NCI-H2029 treated with DMSO at 0.1 percent for 48 hours (cell line): ENCODE results near the gene ERC2.
"Not testable (repeated sequence)": the region's sequence is repeated elsewhere in the genome, so short reads cannot be mapped to it uniquely, and the experiment has no call there.

Source experiments
- DNase-seq: peaks from one replicate; lab custom pipeline; 2025; lab: John Stamatoyannopoulos, UW

Gene ERC2

GRCh38 chr3:55525436-55525835 lies 942.8 kb downstream of the ERC2 start:
- no peak for DNase-seq

- no peak for DNase-seq
Observed at GRCh38 chr3:55524565-55525244, 943.6 kb downstream of the ERC2 start.

- DNase-seq = no peak
Observed at GRCh38 chr3:55523471-55523870, 944.8 kb downstream of the ERC2 start.

- no peak for DNase-seq
Observed at GRCh38 chr3:55521738-55522421, 946.4 kb downstream of the ERC2 start.

- no peak for DNase-seq
Observed at GRCh38 chr3:55521064-55521737, 947.1 kb downstream of the ERC2 start.

- no peak for DNase-seq
Observed at GRCh38 chr3:55519019-55519418, 949.2 kb downstream of the ERC2 start.

GRCh38 chr3:55518451-55518850 lies 949.8 kb downstream of the ERC2 start:
- DNase-seq = no peak

GRCh38 chr3:55516392-55517030 lies 951.8 kb downstream of the ERC2 start:
- DNase-seq = no peak

- DNase-seq = no peak
Observed at GRCh38 chr3:55515550-55516246, 952.6 kb downstream of the ERC2 start.

- DNase-seq = no peak
Observed at GRCh38 chr3:55514962-55515361, 953.3 kb downstream of the ERC2 start.

- DNase-seq = no peak
Observed at GRCh38 chr3:55512571-55513343, 955.5 kb downstream of the ERC2 start.

GRCh38 chr3:55511895-55512570 lies 956.2 kb downstream of the ERC2 start:
- no peak for DNase-seq

GRCh38 chr3:55508335-55508734 lies 959.9 kb downstream of the ERC2 start:
- no peak for DNase-seq

- no peak for DNase-seq
Observed at GRCh38 chr3:55507808-55508207, 960.5 kb downstream of the ERC2 start.

- no peak for DNase-seq
Observed at GRCh38 chr3:55505776-55506175, 962.5 kb downstream of the ERC2 start.

GRCh38 chr3:55505102-55505501 lies 963.2 kb downstream of the ERC2 start:
- DNase-seq = not testable (repeated sequence)

- DNase-seq = no peak
Observed at GRCh38 chr3:55501905-55502304, 966.4 kb downstream of the ERC2 start.

- no peak for DNase-seq
Observed at GRCh38 chr3:55500555-55501330, 967.5 kb downstream of the ERC2 start.

GRCh38 chr3:55498520-55498919 lies 969.7 kb downstream of the ERC2 start:
- DNase-seq = no peak

GRCh38 chr3:55497250-55497649 lies 971.0 kb downstream of the ERC2 start:
- no peak for DNase-seq
